K562 (cell line): ENCODE measurements around the gene RNPEPL1. TPM values are rescaled to one million over a fixed set of nuclear protein-coding genes. Genes with fewer than 3 reads are reported as not detected.

Experiments used
- CEBPG ChIP-seq, 3 experiments: fragments of 200-800 bp in 1 of 3; sonication (Bioruptor generic) in 1 of 3; sonication (generic) in 1 of 3; formaldehyde crosslinking in 1 of 3; IDR thresholded peaks in 2 of 3; conservative IDR thresholded peaks in 1 of 3; 2 replicates each; pipeline versions ENCODE4 v1.6.1 to v1.8.0; 2016 to 2022; ENCODE audit warnings: missing compliant biosample characterization in 2 of 3, missing genetic modification characterization in 2 of 3, mild to moderate bottlenecking in 1 of 3, missing genetic modification reagents in 1 of 3
- DMBX1 ChIP-seq: fragments of 250-450 bp; sonication (Bioruptor Pico); IDR thresholded peaks from 2 replicates; pipeline ENCODE4 v1.8.0; 2022; ENCODE audit warnings: inconsistent platforms, mild to moderate bottlenecking, moderate library complexity, borderline replicate concordance
- EP400 ChIP-seq: fragments of 450-650 bp; IDR thresholded peaks from 2 replicates; pipeline ENCODE4 v1.6.1; 2017; ENCODE audit warnings: antibody characterized with exemption, mild to moderate bottlenecking, moderate library complexity
- ETV1 ChIP-seq: fragments of 450-650 bp; conservative IDR thresholded peaks from 2 replicates; pipeline ENCODE4 v1.6.1; 2016; ENCODE audit warnings: missing genetic modification characterization, control low read depth, low read depth, missing compliant biosample characterization
- GATA2 ChIP-seq: sonication (generic); formaldehyde crosslinking; IDR thresholded peaks from 2 replicates; pipeline ENCODE4 v1.4.0; 2020; ENCODE audit warnings: mild to moderate bottlenecking, missing genetic modification reagents
- GATAD2A ChIP-seq: fragments of 450-650 bp; IDR thresholded peaks from 2 replicates; pipeline ENCODE4 v1.6.1; 2017
- JUN ChIP-seq, 2 experiments: sonication (generic) in 1 of 2; formaldehyde crosslinking in 1 of 2; IDR thresholded peaks; 2 replicates each; pipeline versions ENCODE4 v1.6.1 to v1.8.0; 2012 to 2022; ENCODE audit warnings: borderline replicate concordance in 2 of 2, mild to moderate bottlenecking in 2 of 2, improper control_type of control experiment in 1 of 2, low read depth in 1 of 2, low read length in 1 of 2, missing genetic modification reagents in 1 of 2
- NFIC ChIP-seq: fragments of 450-650 bp; IDR thresholded peaks from 2 replicates; pipeline ENCODE4 v1.6.1; 2017; ENCODE audit warnings: mild to moderate bottlenecking, inconsistent platforms
- SIX5 ChIP-seq, 2 experiments: IDR thresholded peaks; 2 replicates each; pipeline ENCODE4 v1.6.1; 2011; ENCODE audit warnings: low read length in 2 of 2, borderline replicate concordance in 1 of 2, low read depth in 1 of 2, mild to moderate bottlenecking in 1 of 2, moderate library complexity in 1 of 2; ENCODE audit not compliant: insufficient read depth in 1 of 2
- ZNF561 ChIP-seq: fragments of 450-650 bp; formaldehyde crosslinking; conservative IDR thresholded peaks from 2 replicates; pipeline ENCODE4 v1.4.0; 2020; ENCODE audit warnings: mild to moderate bottlenecking, moderate library complexity
- polyA plus RNA-seq, 8 experiments: library from polyadenylated mRNA; depleted of rRNA in 4 of 8; stranded (reverse) in 5 of 8; unstranded in 3 of 8; fragments of >200 nt; fragmentation: Nextera tagmentation in 2 of 8; fragmentation: Illumina TruSeq in 1 of 8; extraction: Ambion mirVana in 2 of 8; extraction: Trizol in 1 of 8; gene quantifications; 2 replicates each; pipeline versions ENCODE4 v1.2.1 to v1.2.3, GENCODE V29; 2011 to 2014; ENCODE audit warnings: inconsistent platforms in 1 of 8, missing spikeins in 1 of 8
- total RNA-seq, 7 experiments: library from RNA; depleted of rRNA in 6 of 7; stranded (reverse); fragments of >200 nt in 6 of 7; fragmentation: Illumina TruSeq in 2 of 7; extraction: Trizol in 2 of 7; gene quantifications; 2 replicates each; pipeline versions ENCODE4 v1.2.1 to v1.2.3, GENCODE V29; 2011 to 2021; ENCODE audit warnings: low replicate concordance in 1 of 7
- TF ChIP-seq, protein P1 (sequence below): fragments of 450-650 bp; IDR thresholded peaks from 2 replicates; pipeline ENCODE4 v1.6.1; 2017; ENCODE audit warnings: antibody characterized with exemption, mild to moderate bottlenecking
- TF ChIP-seq, protein P2 (sequence below), 2 experiments: fragments of 450-650 bp; IDR thresholded peaks; 2 replicates each; pipeline ENCODE4 v1.6.1; 2016; ENCODE audit warnings: mild to moderate bottlenecking in 2 of 2, borderline replicate concordance in 1 of 2, low read depth in 1 of 2, moderate library complexity in 1 of 2

Gene RNPEPL1
- total and polyA plus RNA-seq, 9 of the 15 experiments (the other 6 are each of a cell fraction or from before 2014, with no cell fraction given), result 0.07 to 38.7 (median 5.6) TPM

DNA sequence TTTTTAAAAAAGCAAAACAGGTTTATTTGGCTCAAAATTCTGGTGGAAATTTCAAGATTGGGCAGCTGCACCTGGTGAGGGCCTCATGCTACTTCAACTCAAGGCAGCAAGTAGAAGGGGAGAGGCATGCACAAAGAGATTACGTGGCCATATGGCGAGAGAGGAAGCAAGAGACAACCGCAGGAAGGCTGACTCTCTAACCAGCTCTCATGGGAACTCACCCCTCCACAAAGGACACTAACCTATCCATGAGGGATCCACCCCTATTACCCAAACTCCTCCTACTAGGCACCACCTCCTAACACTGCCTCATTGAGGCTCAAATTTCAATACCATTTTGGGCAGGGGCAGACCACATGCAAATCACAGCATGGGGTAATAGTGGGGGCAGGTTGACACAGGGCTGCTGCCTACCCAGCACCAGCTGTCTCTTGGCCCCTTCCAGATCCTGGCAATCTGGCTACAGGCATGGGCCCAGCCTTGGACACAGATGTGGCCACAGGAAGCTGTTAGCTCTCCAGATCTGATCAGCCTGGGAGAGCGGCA is 16.3 kb downstream of the RNPEPL1 start (continued):
- TF ChIP-seq, protein P1, sequence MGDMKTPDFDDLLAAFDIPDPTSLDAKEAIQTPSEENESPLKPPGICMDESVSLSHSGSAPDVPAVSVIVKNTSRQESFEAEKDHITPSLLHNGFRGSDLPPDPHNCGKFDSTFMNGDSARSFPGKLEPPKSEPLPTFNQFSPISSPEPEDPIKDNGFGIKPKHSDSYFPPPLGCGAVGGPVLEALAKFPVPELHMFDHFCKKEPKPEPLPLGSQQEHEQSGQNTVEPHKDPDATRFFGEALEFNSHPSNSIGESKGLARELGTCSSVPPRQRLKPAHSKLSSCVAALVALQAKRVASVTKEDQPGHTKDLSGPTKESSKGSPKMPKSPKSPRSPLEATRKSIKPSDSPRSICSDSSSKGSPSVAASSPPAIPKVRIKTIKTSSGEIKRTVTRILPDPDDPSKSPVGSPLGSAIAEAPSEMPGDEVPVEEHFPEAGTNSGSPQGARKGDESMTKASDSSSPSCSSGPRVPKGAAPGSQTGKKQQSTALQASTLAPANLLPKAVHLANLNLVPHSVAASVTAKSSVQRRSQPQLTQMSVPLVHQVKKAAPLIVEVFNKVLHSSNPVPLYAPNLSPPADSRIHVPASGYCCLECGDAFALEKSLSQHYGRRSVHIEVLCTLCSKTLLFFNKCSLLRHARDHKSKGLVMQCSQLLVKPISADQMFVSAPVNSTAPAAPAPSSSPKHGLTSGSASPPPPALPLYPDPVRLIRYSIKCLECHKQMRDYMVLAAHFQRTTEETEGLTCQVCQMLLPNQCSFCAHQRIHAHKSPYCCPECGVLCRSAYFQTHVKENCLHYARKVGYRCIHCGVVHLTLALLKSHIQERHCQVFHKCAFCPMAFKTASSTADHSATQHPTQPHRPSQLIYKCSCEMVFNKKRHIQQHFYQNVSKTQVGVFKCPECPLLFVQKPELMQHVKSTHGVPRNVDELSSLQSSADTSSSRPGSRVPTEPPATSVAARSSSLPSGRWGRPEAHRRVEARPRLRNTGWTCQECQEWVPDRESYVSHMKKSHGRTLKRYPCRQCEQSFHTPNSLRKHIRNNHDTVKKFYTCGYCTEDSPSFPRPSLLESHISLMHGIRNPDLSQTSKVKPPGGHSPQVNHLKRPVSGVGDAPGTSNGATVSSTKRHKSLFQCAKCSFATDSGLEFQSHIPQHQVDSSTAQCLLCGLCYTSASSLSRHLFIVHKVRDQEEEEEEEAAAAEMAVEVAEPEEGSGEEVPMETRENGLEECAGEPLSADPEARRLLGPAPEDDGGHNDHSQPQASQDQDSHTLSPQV, result peak; percentile 83; the same call in 1 of the 2 replicates
- no peak for TF ChIP-seq ZNF561 (CRISPR knock-in tag)
- TF ChIP-seq SIX5 (IDR thresholded peaks at IDR 0.05; ENCODE audit: borderline replicate concordance in 1 of 2, insufficient read depth in 1 of 2, low read depth in 1 of 2, low read length in 2 of 2), result no peak
- TF ChIP-seq GATAD2A, result no peak
- 0 out of 2 replicates have a peak, but pooled peaks have one; percentile 16 for TF ChIP-seq JUN (IDR thresholded peaks at IDR 0.05; ENCODE audit: borderline replicate concordance, low read depth, low read length)
- no peak for TF ChIP-seq JUN (CRISPR knock-in tag; IDR thresholded peaks at IDR 0.05; ENCODE audit: borderline replicate concordance)
- no peak for TF ChIP-seq GATA2
- TF ChIP-seq DMBX1 (CRISPR knock-in tag), result 0 out of 2 replicates have a peak, but pooled peaks have one; percentile 20
- TF ChIP-seq ETV1 (tag), result no peak; the same call in 1 of the 2 replicates
- no peak; the same call in 1 of the 2 replicates for TF ChIP-seq CEBPG (CRISPR knock-in tag; IDR thresholded peaks at IDR 0.05)
- TF ChIP-seq CEBPG (tag; conservative IDR thresholded peaks at IDR 0.05 in 1 of 2, IDR thresholded peaks at IDR 0.05 in 1 of 2), result peak; percentile 12 to 39; a peak in 1 of 4 replicates
- TF ChIP-seq, protein P2, sequence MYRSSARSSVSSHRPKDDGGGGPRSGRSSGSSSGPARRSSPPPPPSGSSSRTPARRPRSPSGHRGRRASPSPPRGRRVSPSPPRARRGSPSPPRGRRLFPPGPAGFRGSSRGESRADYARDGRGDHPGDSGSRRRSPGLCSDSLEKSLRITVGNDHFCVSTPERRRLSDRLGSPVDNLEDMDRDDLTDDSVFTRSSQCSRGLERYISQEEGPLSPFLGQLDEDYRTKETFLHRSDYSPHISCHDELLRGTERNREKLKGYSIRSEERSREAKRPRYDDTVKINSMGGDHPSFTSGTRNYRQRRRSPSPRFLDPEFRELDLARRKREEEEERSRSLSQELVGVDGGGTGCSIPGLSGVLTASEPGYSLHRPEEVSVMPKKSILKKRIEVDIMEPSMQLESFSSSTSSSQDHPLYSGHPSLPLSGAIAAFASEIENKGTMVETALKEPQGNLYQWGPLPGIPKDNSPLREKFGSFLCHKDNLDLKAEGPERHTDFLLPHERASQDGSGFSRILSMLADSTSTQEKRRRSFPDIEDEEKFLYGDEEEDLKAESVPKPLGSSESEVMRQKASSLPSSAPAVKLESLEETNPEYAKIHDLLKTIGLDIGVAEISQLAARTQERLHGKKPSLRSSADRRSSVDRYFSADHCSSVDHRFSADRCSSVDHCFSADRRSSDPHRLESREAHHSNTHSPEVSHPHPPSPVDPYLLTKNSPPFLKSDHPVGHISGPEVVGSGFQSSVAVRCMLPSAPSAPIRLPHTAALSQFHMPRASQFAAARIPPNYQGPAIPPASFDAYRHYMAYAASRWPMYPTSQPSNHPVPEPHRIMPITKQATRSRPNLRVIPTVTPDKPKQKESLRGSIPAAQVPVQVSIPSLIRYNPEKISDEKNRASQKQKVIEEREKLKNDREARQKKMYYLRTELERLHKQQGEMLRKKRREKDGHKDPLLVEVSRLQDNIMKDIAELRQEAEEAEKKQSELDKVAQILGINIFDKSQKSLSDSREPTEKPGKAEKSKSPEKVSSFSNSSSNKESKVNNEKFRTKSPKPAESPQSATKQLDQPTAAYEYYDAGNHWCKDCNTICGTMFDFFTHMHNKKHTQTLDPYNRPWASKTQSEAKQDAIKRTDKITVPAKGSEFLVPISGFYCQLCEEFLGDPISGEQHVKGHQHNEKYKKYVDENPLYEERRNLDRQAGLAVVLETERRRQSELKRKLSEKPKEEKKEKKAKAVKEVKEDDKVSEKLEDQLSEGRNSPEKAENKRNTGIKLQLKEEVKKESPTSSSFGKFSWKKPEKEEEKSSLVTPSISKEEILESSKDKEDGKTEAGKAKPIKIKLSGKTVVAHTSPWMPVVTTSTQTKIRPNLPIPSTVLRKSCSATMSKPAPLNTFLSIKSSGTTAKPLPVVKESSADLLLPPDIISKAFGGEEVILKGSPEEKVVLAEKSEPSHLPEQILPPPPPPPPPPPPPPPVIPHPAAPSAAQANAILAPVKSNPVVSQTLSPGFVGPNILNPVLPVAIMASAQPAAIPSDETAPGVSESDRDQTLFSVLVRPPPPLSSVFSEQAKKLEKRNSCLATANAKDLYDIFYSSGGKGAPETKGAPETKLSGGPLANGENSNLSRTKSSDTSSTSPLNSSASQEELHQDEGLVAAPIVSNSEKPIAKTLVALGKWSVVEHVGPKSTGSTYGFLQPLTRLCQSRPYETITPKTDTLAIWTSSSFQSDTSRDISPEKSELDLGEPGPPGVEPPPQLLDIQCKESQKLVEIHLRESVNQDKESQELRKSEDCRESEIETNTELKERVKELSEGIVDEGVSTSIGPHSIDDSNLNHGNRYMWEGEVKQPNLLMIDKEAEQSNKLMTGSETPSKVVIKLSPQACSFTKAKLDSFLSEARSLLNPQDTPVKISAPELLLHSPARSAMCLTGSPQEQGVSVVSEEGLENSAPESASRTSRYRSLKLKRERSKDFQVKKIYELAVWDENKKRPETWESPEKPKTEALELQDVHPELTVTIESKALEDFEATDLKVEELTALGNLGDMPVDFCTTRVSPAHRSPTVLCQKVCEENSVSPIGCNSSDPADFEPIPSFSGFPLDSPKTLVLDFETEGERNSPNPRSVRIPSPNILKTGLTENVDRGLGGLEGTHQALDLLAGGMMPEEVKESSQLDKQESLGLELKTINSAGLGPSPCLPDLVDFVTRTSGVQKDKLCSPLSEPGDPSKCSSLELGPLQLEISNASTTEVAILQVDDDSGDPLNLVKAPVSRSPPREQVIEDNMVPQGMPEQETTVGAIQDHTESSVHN (IDR thresholded peaks at IDR 0.05; ENCODE audit: borderline replicate concordance in 1 of 2, low read depth in 1 of 2), result no peak
- TF ChIP-seq NFIC, result 0 out of 2 replicates have a peak, but pooled peaks have one; percentile 4
- TF ChIP-seq EP400, result peak; percentile 79
